Ovary (tissue), 9 donors: Measurements from ENCODE around the gene PJA1. TPM values are rescaled to one million over a fixed set of nuclear protein-coding genes. Genes with fewer than 3 reads are reported as not detected.

Source experiments
- DNase-seq, 5 donors: peaks; one replicate each; pipeline ENCODE4 v3.0.0-alpha.2; 2019 to 2020
- H3K27ac ChIP-seq, 2 donors: fragments of 200-600 bp; one replicate each; pipeline versions ENCODE4 v1.5.1 to v1.8.0; 2019 to 2022
- H3K27me3 ChIP-seq: fragments of 200-600 bp; one replicate; pipeline ENCODE4 v1.8.0; 2022
- H3K36me3 ChIP-seq: fragments of 200-600 bp; sonication (generic); one replicate; pipeline ENCODE4 v1.5.1; 2019
- H3K4me1 ChIP-seq: one replicate; pipeline ENCODE4 v1.8.1; 2013; ENCODE audit warnings: mild to moderate bottlenecking, moderate library complexity; ENCODE audit not compliant: insufficient read depth
- H3K4me3 ChIP-seq: fragments of 200-600 bp; sonication (generic); one replicate; pipeline ENCODE4 v1.5.1; 2017
- H3K9me3 ChIP-seq, 2 donors: fragments of 200-600 bp in 1 of 2; sonication (generic) in 1 of 2; one replicate each; pipeline versions ENCODE4 v1.5.1 to v1.8.1; 2013 to 2019; ENCODE audit warnings: mild to moderate bottlenecking in 1 of 2, moderate library complexity in 1 of 2
- CTCF ChIP-seq, 3 donors: fragments of 450-650 bp in 2 of 3; fragments of 200-600 bp in 1 of 3; IDR thresholded peaks; one replicate each; pipeline versions ENCODE4 v1.5.1 to v1.8.0; 2016 to 2022; ENCODE audit warnings: antibody characterized with exemption in 3 of 3, mild to moderate bottlenecking in 1 of 3
- EP300 ChIP-seq: sonication (generic); formaldehyde crosslinking; IDR thresholded peaks from one replicate; pipeline ENCODE4 v1.6.1; 2017; ENCODE audit warnings: antibody characterized with exemption
- POLR2A ChIP-seq: fragments of 450-650 bp; IDR thresholded peaks from one replicate; pipeline ENCODE4 v1.6.1; 2017; ENCODE audit warnings: antibody characterized with exemption, mild to moderate bottlenecking, moderate library complexity
- WGBS, 3 donors: extraction: QIAGEN DNeasy Blood & Tissue Kit in 1 of 3; methylation state at CpG; one replicate each; pipeline versions ENCODE4 v1.1.5 to v1.1.7; 2013 to 2017; 5-methylcytosine and 5-hydroxymethylcytosine counted together
- intact Hi-C, 4 donors: fragments of 100-400 bp; cut with DNase I; formaldehyde crosslinking; loops; one replicate each; pipeline versions ENCODE4 v1.11.0 to v1.15.1; 2022 to 2023
- polyA plus RNA-seq, 2 donors: library from polyadenylated mRNA; stranded (reverse); fragments of 200-250 nt in 1 of 2; fragments of 350-450 nt in 1 of 2; fragmentation: Illumina TruSeq in 1 of 2; extraction: RNeasy Lipid Tissue Mini Kit (QIAGEN cat#74804) in 1 of 2; gene quantifications; one replicate each; pipeline ENCODE4 v1.2.3, GENCODE V29; 2013 to 2014
- total RNA-seq, 7 donors: library from RNA; depleted of rRNA in 2 of 7; stranded (reverse); fragments of >200 nt in 2 of 7; fragmentation: NEBNext Ultra II Directional in 3 of 7; extraction: Animal tissue kit (Norgen Biotek cat#: 25700) in 3 of 7; gene quantifications; one replicate each; pipeline versions ENCODE4 v1.1.0 to v1.2.4, GENCODE V29; 2016 to 2023
- donor health status: DM: no; HTN: no; CAD: no; lungs with moderate emphysema.
- donor health status: DM: no; HTN: no; CAD: no.
- donor health status: Bipolar disorder and iron deficiency.
- donor health status: DM: yes; HTN: yes; CAD: no.
- donor health status: DM: no; HTN: no; CAD: no.
- donor health status: DM: yes; HTN: yes; CAD: no.

The PJA1 gene
- total and polyA plus RNA-seq, 9 donors = 17.2 to 68.0 (median 51.1) TPM

- H3K27me3 ChIP-seq = no peaks in the 10 kb centered on the region
- H3K9me3 ChIP-seq = no peaks in the 10 kb centered on the region
- peak in 1 of 5 donors; percentile 24 for DNase-seq
- no peaks in the 10 kb centered on the region for H3K36me3 ChIP-seq
- H3K4me1 ChIP-seq = no peaks in the 10 kb centered on the region
- H3K4me3 ChIP-seq = no peak overlapping the region
- WGBS, 3 donors = 79 to 85% (median 82%) methylated on average over 12 of the region's 12 CpGs
- no peak for TF ChIP-seq CTCF (IDR thresholded peaks at IDR 0.05)
- no peak overlapping the region for H3K27ac ChIP-seq
- intact Hi-C loops = no loop called here
Measured at GRCh38 chrX:69142788-69143469, 22.3 kb downstream of the PJA1 start.

- Histone ChIP-seq H3K4me3 (no peak overlapping the region), H3K27ac (no peak overlapping the region), H3K36me3 (no peaks in the 10 kb centered on the region), H3K4me1 (peaks cover 2% of the 10 kb centered on the region), H3K27me3 (no peaks in the 10 kb centered on the region), H3K9me3 (no peaks in the 10 kb centered on the region)
- DNase-seq = no peak
- no peak for TF ChIP-seq EP300
- TF ChIP-seq POLR2A = no peak
- no peak for TF ChIP-seq CTCF (IDR thresholded peaks at IDR 0.05)
- intact Hi-C loops = no loop called here
- 65 to 69% (median 67%) methylated on average over 5 of the region's 5 CpGs for WGBS, 3 donors
Measured at GRCh38 chrX:69140837-69141236, 24.4 kb downstream of the PJA1 start.

GRCh38 chrX:69139516-69139915 is 25.7 kb downstream of the PJA1 start:
- Histone ChIP-seq H3K4me3 (no peak overlapping the region), H3K27ac (no peak overlapping the region), H3K27me3 (no peaks in the 10 kb centered on the region), H3K9me3 (no peaks in the 10 kb centered on the region), H3K4me1 (peaks cover 2% of the 10 kb centered on the region), H3K36me3 (no peaks in the 10 kb centered on the region)
- TF ChIP-seq CTCF (IDR thresholded peaks at IDR 0.05) (no peak), EP300 (no peak), POLR2A (no peak)
- intact Hi-C loops = no loop called here
- DNase-seq = peak in 1 of 5 donors; percentile 17
- 69 to 75% (median 73%) methylated on average over 10 of the region's 10 CpGs for WGBS, 3 donors

GRCh38 chrX:69138512-69138911 is 26.7 kb downstream of the PJA1 start:
- no peaks in the 10 kb centered on the region for H3K36me3 ChIP-seq
- 30 to 36% (median 33%) methylated on average over 3 of the region's 3 CpGs for WGBS, 3 donors
- H3K4me1 ChIP-seq = peaks cover 2% of the 10 kb centered on the region
- no peaks in the 10 kb centered on the region for H3K27me3 ChIP-seq
- intact Hi-C loops = no loop called here
- TF ChIP-seq CTCF (IDR thresholded peaks at IDR 0.05) (no peak), EP300 (no peak), POLR2A (no peak)
- H3K9me3 ChIP-seq = no peaks in the 10 kb centered on the region
- H3K4me3 ChIP-seq = no peak overlapping the region
- peak in 1 of 5 donors; percentile 24 for DNase-seq
- H3K27ac ChIP-seq = no peak overlapping the region
